Ureter (tissue), 1 donor: Measurements from ENCODE around the gene ELAVL2. TPM values are rescaled to one million over a fixed set of nuclear protein-coding genes. Genes with fewer than 3 reads are reported as not detected.

Experiments
- DNase-seq: peaks from one replicate; pipeline ENCODE4 v3.0.0-alpha.2; 2020; ENCODE audit warnings: low spot score
- total RNA-seq: library from RNA; stranded (reverse); gene quantifications from one replicate; pipeline ENCODE4 v1.2.4, GENCODE V29; 2023
- donor health status: DM: yes; HTN: yes; CAD: no.

Gene ELAVL2
- total RNA-seq, result 0.29 TPM

DNA sequence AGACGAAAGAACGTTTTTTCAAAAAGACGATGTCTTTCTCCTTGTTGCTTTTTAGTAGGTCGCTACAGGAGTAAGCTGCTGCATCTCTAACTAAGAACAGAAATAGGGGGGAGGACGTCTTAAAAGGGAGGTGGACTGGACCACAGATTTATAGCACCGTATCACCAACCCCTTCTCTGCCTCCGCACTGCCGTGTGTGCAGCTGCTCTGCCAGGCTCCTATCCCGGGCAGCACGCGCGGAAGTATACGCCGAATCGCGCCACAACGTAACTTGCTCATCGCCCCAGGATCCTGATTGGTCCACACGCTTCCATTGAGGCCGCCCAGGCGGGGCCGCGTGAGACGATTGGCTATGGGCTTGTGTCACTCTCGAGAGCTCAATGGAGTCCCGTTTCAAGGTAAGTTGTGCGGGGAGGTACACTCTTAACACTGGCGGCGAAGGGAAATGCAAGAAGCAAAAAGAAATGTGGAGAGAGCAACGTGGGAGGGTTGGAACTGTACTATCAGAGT, at the start of gene ELAVL2:
ELAVL2 (minus strand) TSS at position 121 of the 510 bp plus-strand sequence. CDS start 64,006 bp downstream, outside the sequence.
- peak; percentile 91 for DNase-seq

DNA sequence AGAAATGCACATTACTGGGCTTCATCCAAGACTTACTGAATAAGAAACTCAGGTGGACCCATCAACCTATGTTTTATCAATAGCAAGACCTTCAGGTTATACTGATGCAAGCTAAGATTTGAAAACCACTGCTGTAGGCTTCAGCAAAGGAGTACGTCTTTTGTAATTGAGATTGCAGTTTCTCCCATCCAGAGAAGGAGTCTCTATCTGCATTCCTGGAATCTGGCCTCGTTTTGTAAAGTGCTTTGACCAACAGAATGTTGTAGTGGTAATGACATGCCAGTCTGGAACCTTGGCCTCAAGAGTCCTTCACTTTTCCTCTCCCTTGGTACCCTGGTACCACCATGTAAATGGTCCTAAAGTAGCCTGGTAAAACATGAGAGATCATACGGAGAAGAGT, 32.2 kb upstream of the ELAVL2 start:
- no peak for DNase-seq

DNA sequence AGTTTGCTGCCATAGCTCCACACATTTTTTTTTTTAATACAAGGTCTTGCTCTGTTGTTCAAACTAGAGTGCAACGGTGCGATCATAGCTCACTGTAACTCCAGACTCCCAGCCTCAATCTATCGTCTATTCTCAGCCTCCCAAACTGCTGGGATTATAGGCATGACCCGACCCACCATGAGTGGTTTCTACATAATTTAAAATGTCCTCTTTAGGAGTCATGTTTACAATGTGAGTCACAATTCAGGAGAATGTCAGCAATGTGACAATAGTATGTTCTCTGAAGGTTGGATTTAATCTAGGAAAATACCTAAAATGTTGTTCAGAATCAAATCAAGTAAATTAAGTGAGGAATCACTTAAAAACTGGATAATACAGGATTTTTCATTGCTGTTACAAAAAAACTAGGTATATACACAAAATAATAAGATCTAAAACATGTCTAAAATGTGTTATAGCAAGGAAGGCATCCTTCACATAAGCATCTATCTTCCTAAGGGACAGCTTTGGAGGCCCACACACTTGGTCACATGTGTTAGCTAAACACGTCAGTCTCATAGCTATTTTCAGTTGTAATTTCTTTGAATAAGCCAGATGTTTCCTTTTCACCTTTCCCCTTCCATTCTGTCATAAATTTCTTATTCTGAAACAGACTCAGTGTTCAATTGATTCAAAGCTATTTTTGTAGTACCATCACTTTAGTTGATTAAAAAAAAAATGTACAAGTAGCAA, 30.0 kb upstream of the ELAVL2 start:
- no peak for DNase-seq

DNA sequence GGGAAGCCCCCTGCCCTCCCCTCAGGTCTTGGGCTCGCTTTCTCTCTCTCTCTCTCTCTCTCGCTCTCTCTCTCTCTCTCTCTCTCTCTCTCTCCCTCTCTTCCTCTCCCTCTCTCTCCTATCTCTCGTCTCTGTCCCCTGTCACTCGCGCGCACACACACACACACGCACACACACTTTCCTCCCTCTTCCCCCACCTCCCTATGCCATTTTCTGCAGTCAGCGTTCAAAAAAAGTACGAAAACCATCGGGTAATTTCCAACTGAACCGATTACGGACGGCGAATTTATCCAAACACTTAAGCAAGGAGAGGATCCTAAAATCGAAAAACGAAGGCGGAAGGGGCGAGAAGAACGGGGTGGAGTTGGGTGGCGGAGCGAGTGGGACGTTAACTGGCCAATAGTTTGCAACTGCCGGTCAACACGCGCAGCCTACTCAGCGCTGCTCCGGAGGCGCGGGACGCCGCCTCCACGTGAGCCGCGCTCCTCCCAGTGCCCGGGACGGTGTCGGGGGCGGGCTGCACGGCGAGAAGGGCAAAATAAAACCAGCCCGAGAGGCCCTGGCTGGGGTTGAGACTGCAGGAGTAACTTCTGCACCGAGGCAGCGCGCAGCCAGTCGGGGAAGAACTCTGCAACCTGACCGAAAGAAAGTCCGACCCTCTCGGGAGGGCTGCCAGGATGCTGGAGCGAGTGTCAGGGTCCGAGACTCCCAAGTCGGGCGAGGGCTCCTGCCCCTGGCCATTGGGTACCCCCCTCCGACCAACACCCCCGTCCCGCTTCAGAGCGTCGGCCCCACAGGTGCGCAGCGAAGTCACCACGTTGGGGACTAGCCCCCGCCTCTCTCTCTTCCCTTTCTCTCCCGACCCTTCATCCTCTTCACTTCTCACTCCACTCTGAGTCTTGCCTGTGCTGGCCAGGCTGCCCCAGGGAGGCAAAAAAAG, 24.9 kb upstream of the ELAVL2 start:
- no peak for DNase-seq

DNA sequence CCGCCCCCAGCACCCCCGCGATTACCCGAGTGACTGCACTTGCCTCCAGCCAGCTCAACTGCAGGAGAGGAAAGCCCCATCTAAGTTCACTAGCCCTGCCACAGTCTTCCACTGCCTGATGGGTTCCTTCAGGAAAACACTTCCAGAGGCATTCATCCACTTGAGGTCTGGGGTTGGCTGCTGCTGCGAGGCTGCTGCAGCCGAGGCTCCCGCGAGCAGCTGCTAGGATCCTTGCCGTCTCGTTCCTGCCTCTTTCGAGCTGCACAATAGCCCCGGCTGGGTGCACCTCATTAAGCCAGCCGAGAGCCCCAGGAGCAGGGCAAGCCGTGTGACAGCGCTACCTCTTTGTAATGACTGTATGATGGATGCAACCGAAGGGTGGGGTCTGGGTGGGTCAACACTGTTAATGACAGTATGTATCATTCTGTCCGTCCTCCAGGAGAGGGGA, 24.2 kb upstream of the ELAVL2 start:
- DNase-seq, result no peak

DNA sequence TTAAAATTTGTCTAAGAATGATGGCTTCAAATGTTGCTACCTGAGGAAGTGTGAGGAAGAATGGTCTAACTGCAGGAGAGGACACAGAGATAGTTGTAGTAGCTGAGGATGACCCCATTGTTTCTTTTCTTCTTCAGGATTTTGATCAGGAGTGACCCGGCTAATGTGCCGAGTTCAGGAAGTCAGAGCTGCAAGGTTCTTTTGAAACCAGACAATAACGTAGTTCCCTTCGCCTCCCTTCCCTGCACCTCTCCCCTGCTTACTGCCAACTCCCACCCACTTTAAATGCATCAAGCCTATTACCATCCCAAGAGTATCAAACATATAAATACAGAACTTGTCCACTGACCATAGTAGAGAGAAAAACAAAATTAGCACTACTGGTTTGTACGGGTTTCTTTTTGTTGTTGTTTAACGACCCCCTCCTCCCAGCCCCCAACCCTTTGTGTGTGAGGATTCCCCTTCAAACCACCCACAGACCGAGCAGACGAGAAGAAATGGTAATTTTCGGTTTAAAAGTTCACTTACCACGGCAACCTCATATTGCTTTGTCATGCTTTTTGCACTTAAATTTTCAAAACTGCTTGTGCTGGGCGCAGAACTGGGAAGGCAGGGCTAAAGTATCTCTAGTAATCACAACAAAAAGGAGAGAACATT, 23.5 kb upstream of the ELAVL2 start:
- DNase-seq, result no peak

DNA sequence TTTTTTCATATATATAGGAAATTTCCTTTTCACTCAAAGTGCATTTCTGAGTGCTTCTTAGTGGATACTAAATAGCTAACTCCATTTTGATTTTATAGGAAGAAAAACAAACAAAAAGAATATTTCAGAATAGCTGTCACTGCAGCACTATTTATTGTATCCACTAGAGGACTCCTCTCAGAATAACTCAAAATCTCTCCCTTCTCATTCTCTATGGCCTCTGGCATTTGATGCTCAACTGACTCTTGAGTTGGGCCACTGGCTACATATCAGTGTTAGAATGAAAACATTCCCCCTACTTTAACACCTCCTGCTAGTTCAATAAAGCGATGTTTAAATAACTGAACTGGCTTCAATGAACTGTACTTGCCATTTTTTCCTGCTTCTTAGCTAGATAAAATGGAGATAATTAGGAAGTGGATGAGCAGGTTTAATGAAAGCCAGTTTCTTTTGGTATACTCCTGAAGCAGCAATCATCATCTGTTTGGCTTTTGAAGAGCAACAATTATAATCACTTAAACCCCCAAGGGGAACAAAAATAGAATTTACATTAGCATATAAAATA, 16.6 kb upstream of the ELAVL2 start:
- no peak for DNase-seq

DNA sequence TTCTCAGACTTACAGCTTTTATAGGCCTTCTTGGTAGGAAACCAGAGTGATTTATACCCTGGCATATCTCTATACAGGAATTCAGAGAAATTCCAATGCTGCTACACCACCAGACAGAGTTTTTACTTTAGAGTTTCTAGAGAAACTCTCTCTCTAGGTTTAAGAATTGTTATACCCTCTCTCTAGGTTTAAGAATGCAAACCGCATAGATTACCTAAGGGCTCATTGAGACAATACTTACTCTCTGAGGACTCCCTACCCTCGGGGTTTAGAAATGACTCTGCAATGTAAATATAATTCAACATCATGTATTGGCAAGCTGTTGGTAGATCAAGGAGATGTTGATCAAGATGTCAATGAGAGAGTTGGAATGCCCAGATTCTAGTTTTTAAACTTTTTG, 15.3 kb upstream of the ELAVL2 start:
- DNase-seq, result no peak

DNA sequence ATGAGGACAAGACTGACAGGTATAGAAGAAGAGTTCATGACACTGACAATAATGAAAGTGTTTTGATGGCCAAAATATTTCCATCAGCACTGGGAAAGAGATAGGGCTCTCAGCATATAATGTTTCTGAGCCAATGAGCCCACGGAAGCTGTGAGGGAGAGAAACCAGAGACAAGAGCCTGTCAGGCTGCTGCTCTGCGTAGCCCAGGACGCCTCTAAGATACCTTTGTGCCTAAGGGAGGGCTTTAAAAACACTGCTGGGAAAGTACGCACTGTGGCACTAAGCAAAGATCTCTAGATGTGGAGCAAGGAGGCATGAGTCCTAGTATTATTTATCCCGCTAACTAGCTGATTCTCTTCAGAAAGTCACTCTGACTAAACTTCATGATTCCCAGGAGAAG, 11.0 kb upstream of the ELAVL2 start:
- no peak for DNase-seq

DNA sequence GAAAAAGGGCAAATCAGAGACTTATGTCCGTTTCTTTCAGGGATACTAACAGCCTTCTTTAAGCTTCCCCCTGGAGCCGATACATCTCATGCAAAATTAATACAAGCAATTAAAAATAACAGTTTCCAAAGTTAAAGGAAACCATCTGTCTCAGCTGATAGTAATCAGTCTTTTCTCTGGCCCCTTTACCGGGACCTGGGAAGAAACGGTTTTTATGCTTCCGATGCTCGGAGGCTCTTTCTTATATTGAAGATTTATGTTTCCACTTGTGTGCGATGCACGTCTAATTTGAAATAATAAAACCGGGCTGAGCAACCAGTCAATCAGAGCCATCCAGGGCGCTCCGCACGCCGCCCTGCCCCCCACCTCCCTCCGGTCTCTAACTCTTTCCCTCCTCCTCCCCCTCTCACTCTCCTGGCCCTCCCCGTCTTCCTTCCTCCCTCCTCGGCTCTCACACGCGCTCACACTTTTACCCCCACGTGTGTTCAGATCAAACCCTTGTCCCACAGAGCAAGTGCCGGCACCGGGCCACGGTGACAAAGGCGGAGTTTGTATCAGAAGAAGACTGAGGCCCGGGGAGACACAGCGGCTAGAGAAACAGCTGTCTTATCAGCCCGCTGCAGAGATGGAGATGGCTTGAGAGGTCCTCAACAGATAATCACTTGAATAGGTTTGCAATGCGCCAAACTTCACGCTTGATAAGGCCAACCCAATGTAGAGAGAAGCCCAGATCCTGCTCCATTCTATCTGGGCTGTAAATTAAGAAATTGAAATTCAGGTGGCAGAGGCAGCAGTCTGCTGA, 5.1 kb upstream of the ELAVL2 start:
- DNase-seq, result no peak

DNA sequence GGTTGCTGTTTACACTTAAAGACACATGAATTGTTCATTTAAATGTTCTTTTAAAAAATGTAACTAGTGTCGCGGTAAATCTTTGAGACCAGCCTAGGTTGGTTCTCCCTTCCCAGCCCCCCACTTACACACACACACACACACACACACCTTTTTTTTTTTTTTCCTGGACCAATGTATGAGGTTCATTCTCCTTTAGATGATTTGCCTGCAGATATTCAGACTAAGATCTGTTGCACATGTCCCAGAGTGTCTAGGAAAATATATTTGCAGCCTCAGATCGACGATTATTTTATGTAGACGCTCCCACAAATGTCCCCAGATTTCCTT, 4.4 kb upstream of the ELAVL2 start:
- no peak for DNase-seq

DNA sequence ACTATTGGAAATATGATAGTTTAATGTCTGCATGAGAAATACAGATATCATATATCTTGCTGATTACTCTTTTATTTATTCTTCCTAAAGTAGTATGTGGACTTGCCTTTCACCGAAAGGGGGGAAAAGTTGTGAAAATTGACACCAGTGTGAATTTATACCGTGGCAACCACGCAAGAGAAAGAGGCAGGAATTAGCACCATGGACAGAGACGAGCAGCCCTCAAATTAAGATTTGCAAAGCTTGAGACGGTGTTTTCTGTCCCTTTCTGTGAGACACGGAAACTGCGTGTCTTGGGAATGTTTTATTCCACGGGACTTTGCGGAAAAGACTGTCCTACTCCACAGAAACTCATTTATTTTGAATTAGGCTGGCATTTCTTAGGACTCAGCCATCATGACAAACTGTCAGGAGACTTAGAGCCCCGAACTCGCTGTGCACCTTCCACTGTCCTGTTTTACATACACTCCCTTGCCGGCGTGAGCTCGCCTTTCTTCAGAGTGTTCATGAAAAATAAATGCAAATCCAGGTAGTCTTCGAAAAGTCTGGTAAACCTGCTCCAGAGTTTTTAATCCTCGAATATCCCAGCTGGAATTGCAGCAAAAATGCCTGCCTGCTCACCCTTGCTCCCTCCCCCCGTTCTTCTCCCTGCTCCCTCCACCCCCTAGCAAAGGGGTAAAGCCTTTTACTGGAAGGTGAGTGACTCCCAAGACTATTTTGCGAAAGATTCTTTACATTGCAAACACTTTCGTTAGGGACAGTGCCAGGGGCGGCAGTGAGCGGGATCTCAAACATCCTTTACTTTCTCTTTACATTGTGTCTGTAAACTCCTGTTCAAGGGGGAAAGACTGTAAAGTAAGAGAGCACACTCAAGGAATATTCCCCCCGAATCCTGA, 3.8 kb upstream of the ELAVL2 start:
- DNase-seq, result no peak

DNA sequence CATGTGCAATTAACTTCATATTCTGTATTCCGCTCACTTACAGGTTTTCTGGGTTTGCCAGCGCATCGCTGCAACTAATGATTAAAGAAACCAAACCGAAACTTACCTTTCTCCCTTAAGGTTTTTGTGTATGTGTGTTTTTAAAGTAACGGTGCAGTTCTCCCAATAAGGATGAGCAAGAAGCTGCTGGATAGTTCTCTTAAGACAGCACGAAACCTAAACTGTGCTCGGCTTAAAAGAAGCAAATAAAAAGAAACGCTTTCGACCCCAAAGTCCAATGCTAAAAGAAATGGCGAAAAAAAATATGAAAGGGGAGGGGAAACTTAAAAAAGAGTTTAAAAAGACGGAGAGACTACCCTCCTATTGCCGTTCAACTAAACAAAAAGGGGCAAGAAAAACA, 340 bp downstream of the ELAVL2 start:
- DNase-seq, result no peak

DNA sequence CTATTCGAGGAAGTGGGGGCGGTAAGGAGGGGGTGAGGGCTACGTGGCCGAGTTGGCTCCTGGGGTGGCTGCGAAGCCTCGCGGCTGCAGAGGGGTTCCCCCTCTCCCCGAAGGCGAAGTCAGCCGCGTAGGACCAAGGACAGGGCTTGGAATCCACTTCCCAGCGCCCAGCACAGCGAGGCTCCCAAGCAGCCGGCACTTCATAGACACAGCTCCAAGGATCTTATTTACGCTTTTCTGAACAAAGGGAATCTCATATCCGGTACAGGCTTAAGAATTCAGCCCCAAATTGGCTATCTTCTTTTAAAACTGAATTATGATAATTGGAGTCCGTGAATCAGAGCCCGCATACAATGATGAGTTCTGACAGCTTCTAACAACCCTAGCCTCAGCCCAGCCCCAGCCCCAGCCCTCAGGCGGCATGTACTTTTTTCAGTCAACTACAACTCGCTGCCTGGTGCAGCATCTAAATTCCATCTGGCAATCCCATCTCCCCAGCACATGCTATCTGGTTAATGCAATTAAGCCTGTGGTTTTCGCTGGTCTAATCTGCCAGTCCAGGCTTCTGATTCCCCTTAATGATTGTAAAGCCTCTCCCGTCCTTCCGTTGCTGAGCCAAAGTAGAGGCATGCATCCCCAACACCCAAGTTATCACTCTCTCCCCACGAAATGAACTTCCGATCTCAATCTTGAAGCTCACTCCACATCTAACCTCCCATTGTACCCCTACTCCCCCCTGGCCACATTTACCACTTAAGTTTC, 1.0 kb downstream of the ELAVL2 start:
- no peak for DNase-seq

DNA sequence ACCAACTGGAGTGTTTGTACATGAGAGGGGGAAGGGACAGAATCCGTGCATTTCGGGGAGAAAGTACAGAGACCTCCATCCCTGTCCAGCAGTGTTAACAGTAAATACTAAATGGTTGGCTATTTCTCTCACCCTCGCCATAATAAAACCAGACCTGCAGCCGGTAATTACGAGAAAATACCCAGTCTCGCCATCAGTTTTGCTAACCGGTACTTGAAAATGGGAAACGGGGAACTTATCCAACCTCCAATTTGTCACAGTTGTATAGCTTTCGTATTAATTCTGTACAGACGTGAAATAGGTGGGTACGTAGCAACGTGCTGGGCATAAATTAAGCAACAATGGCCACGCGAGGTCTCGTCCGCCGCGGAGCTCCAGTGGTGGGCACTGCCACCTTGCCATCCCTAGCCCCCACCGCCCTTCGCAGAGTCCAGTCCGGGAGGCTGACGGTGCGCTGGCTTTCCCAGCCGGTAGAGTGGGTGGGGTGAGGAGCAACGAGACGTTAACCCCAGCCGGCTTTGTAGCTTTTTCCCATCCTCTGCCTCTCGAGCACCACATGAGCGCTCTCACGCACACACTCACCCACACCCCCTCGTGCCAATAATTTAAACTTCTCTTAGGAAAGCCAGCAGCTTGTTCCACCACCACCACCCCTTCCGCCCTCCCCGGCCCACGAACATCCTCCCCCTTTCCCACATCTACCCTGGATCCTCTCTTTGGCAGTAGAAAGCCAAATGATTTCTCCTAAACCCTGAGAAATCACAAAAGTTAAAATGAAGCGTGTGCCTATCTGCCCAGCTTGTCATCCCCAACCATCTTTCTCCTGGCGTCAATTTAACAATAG, 1.8 kb downstream of the ELAVL2 start:
- no peak for DNase-seq

DNA sequence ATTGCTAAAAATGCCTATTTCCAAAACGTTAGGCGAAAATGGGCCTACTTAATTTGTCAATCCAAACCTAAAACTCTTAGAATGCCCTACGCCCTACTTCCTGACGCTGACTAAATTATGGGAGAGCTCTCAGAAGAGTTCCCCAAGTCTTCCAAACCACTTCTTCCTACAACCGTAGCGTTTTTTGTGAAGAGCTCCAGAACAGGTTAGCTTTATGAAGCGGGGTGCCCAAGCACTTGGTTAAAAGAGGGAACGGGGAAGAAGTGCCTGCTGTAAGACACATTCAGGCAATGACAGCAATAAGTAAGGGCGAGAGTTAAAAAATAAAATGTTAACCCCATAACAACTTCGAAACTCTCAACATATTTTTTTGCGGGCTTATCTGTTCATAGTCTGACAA, 2.8 kb downstream of the ELAVL2 start:
- DNase-seq, result no peak

DNA sequence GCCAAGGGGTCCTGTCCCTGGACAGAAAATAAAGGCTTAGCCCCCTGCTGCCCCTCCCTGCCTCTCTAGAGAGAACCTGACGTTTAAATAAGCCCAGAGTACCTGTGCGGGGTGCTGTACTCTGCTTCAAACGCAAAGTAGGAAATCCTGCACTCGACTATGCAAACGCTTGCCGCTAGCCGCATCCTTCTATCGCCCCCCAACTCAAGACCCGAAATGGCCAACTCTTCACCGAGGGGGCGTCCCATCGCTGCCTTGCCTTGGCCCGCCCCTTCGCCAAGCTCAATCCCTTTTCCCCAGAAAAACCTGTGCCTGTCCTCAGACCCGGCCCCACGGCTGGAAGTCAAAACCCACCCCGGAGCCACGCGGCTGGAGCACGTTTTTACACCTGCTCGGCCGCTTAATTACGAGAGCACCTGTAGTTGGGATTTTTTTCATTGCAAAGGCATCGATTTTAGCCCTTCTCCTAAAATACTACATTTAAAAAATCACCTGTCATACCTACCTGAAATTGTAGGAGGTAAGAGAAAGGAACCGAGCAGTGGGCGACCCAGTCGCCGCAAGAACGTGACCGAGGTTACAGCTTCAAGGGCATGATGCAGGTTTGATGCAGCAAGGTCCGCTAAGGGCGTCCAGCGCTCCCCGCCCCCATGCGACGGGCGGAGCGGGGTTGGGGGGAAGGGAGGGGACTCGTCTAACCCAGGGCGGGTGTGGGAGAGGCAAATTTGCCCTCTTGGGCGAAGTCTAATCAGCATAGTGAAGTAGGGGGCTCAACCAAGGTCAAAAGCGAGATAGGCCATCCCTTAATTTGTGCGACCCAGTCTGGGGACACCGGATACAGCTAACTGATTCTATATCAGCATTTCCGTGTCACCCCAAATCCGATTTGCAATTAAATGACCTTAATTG, 3.5 kb downstream of the ELAVL2 start:
- DNase-seq, result no peak
